GM19238 (cell line): ENCODE measurements around the gene TOX2.

Experiments
- DNase-seq: peaks from one replicate; pipeline ENCODE4 v3.0.0; 2011; ENCODE audit warnings: low spot score; ENCODE audit not compliant: insufficient read length

The TOX2 gene

GRCh38 chr20:44098657-44099056 lies 184.0 kb downstream of the TOX2 start:
- DNase-seq: no peak

DNA sequence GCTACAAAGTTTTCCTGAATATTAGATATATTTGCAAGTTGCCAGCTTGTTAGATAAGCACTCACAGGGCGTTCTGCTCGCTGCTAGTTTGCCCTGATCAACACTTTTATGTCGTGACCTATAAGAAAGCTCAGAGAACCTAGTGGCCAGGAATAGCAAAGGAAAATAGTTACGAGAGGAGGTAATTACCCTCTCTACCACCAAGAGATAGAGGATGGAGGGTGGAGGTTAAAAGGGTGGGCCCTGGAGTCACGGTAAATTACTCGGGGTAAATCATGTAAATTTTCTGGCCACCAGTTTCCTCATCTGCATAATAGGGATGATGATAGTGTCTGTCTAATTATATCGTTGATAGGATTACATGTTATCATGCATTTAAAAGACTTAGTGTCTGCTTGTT lies 185.2 kb downstream of the TOX2 start:
- no peak for DNase-seq

GRCh38 chr20:44102582-44102981 lies 187.9 kb downstream of the TOX2 start:
- no peak for DNase-seq

- DNase-seq: no peak
Measured at GRCh38 chr20:44104798-44105517, 190.3 kb downstream of the TOX2 start.

- no peak for DNase-seq
Measured at GRCh38 chr20:44106615-44107014, 192.0 kb downstream of the TOX2 start.

GRCh38 chr20:44109951-44110361 lies 195.3 kb downstream of the TOX2 start:
- DNase-seq: no peak

- no peak for DNase-seq
Measured at GRCh38 chr20:44110816-44111568, 196.3 kb downstream of the TOX2 start.

- DNase-seq: no peak
Measured at GRCh38 chr20:44111712-44112335, 197.2 kb downstream of the TOX2 start.

GRCh38 chr20:44112456-44112855 lies 197.8 kb downstream of the TOX2 start:
- no peak for DNase-seq

GRCh38 chr20:44112889-44113617 lies 198.4 kb downstream of the TOX2 start:
- DNase-seq: no peak

- no peak for DNase-seq
Measured at GRCh38 chr20:44113618-44114376, 199.1 kb downstream of the TOX2 start.

- no peak for DNase-seq
Measured at GRCh38 chr20:44115181-44115580, 200.5 kb downstream of the TOX2 start.

- DNase-seq: no peak
Measured at GRCh38 chr20:44115762-44116644, 201.4 kb downstream of the TOX2 start.

- DNase-seq: no peak
Measured at GRCh38 chr20:44117296-44118184, 202.9 kb downstream of the TOX2 start.

DNA sequence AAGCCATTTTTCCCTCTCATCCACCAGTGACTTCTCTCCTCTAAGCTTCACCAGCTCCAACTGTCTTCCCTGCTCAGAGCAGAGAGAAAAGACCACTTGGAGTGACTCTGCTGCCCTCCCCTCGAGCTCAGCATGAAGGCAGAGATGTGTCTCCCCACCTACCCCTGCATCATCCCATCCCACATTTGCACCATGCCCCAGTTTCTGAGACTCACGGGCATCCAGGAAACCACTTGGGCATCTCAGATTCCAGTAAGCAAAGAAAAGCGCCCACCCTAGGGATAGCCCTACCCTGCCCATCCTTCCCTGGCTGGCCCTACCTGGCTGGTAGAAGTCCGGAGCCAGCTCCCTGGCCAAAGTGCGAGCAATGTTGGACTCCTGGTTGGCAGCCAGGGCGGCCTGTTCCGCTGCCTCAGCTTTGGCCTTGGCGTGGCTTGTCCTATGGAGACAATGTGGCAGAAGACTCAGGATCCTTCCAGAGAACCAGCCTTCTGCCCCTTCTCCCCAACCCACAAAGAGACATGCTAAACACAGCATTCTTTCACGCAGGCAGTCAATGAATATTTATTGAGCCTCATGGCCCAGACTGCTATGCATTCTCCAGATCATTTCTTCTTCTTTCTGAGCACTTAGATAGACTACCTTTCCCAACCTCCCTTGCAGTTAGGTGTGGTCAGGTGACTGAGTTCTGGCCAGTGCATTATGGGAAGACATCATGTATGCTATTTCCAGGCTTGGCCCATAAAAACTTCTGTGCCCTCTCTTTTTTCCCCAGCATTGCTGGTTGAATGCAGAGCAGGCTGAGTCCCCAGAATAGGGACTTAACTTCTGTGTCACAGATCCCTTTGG lies 203.8 kb downstream of the TOX2 start:
- no peak for DNase-seq
